Stimulated activated CD8-positive, alpha-beta memory T cell treated with anti-CD3 and anti-CD28 coated beads, Interleukin-12 subunit alpha, Interleukin-12 subunit beta, amount 100 ng/mL, for 24 hours (primary cell): ENCODE results near the gene SRSF8.
"Not testable (repeated sequence)": the region's sequence is repeated elsewhere in the genome, so short reads cannot be mapped to it uniquely, and the experiment has no call there.

ENCODE experiments used
- DNase-seq: peaks from one replicate; pipeline ENCODE4 v3.0.0-alpha.2; 2020; ENCODE audit errors: extremely low read depth

Gene SRSF8

DNA sequence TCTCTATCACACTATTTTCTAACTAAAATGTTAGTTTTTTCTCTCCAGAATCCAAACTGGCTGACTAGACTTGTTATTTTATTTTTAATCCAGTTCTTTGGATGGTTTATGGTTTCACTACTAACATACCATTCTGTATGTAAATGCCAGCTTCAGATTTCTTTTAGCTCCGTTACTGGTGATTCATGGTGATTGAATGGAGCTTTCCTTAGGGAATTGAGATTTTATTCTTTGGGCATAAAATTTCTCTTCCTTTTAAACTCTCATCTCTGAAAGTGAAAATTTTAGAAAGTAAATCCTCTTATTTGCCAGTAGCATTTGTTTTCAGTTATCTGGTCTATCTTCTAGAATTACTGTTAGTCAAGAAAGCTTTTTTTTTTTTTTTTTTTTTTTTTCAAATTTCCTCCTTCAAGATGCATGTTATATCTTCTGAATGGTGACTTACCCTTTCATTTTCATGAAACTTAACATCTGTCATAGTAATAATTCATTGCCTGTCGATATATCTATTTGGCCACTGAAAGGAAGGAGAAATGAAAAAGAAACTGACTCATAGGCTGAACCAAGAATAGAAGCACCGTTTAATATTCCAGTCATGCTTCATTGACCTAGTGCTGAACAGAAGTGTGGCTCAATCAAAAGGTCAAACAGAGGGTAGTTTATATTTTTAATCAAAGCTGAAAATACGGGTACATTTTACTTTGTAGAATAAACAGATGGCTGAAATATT, 29.3 kb downstream of the SRSF8 start:
- no peak for DNase-seq

DNA sequence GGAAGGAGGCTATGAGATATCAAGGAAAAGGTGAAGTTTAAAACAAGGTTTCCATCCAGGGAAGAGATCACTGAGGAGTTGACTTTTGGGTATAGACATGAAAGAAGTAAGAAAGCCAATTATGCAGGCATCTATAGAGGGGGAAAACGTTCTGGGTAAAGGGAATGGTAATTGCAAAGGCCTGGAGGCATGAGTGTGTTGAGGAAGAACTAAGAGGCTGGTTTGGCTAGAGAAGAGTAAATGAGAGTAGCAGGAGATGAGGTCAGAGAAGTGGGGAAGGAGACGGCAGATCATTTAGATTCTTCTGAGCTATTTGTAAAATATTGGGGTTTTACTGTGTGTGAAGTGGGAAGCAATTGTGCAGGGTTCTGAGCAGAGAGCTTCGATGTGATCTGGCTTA, 30.5 kb downstream of the SRSF8 start:
- DNase-seq: no peak

DNA sequence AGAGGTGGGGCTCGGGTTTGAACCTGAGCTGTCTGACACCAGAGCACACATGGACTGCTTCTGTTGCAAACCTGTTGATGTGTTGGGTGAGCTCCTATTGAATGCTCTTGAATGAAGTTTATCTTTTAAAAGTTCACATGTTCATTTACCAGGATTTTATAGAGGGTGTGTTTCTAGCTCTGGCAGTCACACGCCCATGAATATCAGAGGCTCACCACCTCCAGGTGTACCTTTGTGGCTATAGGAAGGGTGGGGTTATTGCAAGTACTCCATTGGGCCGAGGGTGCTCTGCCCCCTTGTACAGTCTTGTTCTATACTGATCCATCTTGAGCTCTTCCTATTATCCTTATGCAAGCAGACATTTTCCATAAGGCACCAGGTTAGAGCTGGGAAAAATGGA, 32.1 kb downstream of the SRSF8 start:
- no peak for DNase-seq

DNA sequence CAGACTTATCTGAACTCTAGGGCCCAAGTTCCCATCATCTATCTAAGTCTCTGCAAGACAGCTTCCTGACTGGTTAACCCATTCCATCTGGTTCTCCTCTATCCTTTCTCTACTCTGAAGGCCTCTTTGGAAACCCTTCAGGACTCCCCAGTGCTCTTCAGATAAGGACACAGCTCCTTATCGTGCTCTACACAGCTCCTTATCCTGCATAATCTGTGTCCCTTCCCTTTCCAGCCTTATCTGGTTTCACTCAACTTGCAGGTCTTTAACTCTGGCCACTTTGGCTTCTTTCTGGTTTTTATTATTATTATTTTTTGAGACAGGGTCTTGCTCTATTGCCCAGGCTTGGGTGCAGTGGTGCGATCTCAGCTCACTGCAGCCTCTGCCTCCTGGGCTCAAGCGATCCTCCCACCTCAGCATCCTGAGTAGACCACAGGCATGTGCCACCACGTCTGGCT, 33.5 kb downstream of the SRSF8 start:
- DNase-seq: no peak

DNA sequence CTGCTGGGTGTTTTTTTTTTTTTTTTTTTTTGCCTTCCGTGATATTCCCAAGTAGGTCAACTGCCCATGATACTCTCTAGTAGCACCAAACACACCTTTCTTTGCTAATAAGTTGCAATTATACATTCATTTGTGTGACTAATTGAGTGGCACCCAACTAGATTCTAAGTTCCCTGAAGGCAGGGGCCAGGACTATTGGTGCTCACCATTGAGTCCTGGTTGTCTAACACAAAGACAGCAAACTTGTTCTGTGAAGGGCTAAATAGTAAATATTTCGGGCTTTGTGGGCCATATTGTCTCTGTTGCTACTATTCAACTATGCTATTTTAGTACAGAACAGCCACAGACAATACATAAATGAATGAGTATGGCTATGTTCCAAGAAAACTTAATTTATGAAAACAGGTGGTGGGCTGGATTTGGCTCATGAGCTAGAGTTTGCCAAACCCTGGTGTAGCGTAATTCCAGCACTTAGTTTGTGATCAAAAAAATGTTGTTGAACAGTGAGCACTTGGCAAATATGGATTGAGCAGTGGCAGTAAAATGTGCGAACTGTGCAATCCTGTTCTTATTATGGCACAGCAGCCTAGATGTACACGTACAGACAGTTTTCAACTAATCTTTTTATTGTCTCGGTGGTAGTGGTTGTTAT, 34.3 kb downstream of the SRSF8 start:
- DNase-seq: no peak

DNA sequence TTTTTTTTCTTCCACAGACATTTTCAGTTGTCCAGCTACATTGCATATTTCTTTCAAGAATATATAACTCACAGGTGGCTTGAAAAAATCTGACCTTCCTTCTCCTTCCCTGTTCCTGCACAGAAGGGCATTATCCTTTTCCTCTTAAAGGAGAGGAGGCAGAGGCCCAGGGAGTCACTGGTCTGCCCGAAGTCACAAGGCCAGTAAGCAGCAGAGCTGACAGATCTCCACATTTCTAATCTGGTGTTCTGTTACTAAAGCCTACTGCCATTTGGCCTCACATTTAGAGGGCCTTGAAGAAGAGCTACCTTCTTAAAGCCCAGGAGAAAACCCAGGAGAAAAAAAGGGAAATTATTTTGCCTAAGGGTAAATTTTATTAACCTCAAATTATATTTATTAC, 35.2 kb downstream of the SRSF8 start:
- no peak for DNase-seq

DNA sequence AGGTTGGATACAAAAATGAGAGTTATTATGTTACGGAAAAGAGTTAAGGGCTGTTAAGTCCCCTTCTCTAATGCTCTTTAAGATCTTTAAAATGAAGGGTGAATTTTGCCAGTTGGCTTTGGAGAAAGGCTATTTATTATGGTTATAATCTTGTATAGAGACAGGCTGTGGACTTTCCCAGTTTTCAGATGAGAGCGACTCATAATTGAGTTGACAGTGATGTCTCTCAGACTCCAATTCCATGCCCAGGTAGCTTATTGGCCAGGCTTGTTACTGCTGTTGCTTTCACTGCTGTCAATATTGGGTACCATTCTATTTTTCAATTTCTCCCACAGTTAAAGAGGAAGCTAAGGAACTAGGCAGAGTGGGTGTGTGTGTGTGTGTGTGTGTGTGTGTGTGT, 36.0 kb downstream of the SRSF8 start:
- no peak for DNase-seq

DNA sequence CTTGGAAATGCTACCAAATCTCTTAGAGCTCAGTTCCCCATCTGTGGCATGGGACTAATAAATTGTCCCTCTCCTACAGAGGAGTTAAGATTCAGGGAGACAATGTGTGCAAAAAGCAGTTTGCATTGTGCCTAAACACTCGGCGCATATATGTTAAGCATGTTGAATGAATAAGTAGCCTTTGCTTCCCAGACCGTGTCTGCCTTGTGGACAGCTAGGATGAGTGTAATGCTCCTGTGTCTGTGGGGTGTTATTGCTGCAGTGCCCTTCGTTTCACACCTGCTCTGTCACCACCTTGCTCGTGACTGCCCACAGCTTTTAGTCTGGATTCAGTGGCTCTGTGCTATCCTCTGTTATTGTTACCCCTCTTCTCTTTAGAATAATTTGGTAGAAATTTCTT, 37.0 kb downstream of the SRSF8 start:
- no peak for DNase-seq

DNA sequence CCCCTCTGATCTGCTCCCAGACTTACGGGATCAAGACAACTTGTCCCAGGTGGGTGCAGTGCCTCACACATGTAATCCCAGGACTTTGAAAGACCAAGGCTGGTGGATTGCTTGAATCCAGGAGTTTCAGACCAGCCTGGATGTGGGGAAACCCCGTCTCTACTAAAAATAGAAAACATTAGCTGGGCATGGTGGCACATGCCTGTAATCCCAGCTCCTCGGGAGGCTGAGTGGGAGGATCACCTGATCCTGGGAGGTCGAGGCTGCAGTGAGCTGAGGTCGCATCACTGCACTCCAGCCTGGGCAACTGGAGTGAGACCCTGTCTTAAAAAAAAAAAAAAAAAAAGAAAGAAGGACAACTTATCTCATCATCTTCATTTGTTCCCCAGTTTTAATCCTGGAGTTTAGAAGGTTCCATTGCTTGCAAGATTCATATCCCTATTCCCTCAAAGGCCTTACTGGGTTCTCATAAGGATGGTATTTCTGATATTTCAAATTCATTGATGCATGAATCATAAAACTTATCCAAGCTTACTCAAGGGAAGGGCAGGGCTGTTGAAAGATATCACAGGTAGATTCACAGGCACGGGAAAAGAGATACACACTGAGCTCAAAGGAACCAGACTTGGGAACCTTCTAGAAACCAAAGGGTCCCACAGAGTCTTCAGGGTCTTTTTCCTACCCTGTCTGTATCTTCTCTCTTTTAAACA, 37.6 kb downstream of the SRSF8 start:
- no peak for DNase-seq

DNA sequence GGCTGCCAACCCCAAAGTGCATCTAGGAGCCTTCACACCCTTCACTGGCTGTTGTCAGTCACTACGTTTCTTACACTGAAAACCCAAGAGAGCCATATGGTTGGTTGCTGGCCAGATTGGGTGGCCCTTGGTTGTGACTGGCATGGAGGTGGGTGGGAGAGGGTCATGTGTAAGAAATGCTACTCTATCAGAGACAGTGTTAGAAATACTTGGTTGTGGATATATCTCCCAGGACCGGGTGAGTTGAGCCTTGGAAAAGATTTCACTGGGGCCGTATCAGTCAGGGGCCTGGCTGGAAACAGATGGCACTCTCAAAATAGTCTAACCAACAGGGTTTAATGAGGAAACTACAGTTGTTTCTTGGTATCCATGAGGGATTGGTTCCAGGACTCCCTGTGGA, 38.1 kb downstream of the SRSF8 start:
- no peak for DNase-seq

DNA sequence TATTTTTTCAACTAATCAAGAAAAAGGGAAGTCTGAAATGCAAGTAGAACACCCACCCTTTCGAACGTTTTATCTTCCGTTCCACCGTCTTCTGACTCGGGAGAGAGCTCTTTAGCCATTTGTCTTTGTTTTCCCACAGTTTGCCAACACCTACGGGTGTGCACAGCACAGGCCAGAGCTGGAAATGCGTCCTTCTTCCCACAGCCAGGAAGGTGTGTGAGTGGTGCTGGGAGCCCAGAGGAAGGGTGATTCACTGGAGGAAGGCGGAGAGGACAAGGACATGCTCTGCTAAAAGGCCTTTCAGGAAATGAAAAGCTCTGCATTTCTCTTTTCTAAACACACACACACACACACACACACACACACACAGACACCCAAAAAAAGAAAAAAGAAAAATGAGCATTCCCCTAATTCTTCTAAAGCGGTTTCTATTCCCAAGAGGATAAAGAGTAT, 41.5 kb downstream of the SRSF8 start:
- no peak for DNase-seq

DNA sequence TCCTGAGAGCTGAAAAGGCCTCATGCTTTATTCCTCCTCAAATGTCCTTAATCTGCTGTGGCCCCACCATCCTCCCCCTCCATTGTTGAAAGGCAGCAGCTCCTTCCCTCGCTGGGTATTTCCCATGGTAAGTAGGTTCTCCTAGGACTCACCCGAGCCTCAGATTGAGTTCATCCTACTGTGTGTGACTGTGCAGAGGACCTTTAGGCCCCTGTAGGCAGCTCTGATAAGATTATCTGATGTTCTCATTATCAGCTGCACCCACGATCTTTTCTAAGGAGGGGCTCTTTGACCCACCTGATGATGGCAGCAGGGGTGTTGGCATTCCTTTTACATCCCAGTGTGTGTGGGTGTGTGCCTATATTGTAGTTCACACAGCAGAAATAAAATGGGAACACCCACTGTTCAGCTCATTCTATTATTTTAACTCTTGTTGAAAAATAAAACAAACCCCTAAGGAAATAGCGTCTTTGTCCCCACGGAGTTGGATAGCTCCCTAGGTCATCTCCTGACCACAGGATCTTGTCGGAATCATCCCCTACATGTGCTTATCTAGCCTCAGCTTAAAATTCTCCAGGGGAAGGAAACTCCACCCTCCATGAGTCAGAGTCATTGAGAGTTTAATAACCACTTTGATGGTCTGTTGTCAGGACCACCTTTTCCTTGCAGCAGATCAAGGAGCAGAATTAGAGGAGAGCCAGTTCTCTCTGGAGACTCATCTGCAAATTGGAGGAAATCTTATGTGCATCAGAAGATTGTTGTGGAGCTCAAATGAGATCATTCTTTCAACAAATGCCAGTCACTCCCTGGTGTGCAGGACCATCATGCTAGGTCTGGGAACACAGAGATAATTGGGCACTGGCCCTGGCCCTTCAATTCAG, 42.2 kb downstream of the SRSF8 start:
- no peak for DNase-seq

DNA sequence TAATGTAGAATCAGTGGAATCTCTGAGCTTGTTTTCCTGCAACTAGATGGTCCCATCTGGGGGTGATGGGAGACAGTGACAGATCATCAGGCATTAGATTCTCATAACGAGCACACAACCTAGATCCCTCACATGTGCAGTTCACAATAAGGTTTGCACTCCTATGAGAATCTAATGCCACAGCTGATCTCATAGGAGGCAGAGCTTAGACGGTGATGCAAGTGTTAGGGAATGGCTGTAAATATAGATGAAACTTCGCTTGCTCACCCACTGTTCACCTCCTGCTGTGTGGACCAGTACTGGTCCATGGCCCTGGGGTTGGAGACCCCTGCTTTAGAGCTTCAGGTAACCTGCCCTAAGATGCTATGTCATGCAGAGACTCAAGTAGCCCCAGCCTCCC, 44.8 kb downstream of the SRSF8 start:
- DNase-seq: not testable (repeated sequence)

DNA sequence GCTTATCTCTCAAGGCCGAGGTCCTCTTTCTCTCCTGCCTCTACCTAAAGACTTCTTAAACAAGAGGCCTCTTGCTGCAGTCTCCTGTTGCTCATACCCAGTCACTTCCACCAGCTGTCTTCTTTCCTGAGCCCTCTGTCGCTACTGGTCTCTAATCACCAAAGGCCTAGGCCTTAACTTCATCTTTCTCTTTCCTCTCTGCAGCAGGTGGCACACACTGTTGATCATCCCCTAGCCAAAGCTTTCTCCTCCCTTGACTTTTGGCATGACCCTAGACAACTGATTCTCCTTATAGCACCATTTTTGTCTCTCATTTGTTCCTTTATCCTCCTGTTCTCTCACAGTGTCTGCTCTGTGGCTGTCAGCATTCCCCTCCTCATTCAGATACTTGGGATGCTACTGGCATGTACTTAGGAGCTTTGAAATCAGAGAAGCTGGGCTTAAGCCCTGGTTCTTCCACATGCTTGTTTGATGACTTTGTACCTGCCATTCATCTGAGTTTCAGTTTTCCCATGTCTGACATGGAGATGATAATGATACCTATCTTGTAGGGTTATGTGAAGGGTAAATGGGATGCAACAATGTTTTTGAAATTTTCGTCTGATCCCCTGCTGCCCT, 45.3 kb downstream of the SRSF8 start:
- DNase-seq: no peak

DNA sequence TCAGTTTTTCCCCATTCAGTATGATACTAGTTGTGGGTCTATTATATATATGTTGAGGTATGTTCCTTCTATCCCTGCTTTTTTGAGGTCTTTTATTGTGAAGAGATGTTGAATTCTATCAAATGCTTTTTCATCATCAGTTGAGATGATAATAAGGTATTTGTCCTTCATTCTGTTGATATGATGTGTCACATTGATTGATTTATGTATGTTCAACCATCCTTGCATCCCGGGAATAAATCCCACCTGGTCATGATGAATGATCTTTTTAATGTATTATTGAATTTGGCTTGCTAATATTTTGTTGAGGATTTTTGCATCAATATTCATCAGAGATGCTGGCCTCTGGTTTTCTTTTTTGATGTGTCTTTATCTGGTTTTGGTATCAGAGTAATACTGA, 48.9 kb downstream of the SRSF8 start:
- no peak for DNase-seq

DNA sequence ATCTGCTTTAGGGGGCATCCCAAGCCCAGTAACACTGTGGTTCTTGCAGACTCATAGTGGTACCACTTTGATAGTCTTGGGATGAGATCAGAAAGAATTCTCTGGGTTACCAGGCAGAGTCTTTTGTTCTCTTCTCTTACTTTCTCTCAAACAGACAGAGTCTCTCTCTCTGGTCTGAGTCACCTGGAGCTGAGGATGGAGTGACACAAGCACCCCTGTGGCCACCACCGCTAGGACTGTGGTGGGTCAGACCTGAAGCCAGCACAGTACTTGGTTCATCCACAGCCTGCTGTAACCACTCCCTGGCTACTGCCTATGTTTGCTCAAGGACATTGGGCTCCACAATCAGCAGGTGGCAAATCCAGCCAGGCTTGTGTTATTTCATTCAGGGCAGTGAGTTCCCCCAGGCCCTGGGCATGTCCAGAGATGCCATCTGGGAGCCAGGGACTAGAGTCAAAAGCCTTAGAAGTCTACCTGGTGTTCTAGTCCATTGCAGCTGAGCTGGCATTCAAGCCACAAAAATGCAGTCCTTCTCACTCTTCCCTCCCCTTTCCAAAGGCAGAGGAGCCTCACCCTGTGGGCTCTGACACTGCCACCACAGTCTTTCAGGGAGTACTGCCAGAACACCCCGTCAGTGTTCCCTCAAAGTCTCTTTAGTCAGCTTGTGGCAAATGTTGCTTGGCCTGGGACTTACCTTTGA, 52.8 kb downstream of the SRSF8 start:
- no peak for DNase-seq
